IMR-90 (cell line): ENCODE data around the gene TMEM181.
"Not testable (repeated sequence)": the region's sequence is repeated elsewhere in the genome, so short reads cannot be mapped to it uniquely, and the experiment has no call there.

Experiments used
- CEBPB ChIP-seq: IDR thresholded peaks from 2 replicates; pipeline ENCODE4 v1.6.1; 2012; ENCODE audit warnings: low read depth, low read length, improper control_type of control experiment
- ELK1 ChIP-seq: fragments of 150-350 bp; IDR thresholded peaks from 2 replicates; pipeline ENCODE4 v1.6.1; 2016; ENCODE audit warnings: low read depth, mild to moderate bottlenecking, low read length, moderate library complexity, borderline replicate concordance
- MAFK ChIP-seq: IDR thresholded peaks from 2 replicates; pipeline ENCODE4 v1.6.1; 2012; ENCODE audit warnings: low read depth, low read length, improper control_type of control experiment
- MAZ ChIP-seq: IDR thresholded peaks from 2 replicates; pipeline ENCODE4 v1.6.1; 2012; ENCODE audit warnings: low read depth, mild to moderate bottlenecking, low read length, improper control_type of control experiment, moderate library complexity, borderline replicate concordance
- POLR2A ChIP-seq: IDR thresholded peaks from 2 replicates; pipeline ENCODE4 v1.6.1; 2012; ENCODE audit warnings: mild to moderate bottlenecking, low read depth, low read length
- RAD21 ChIP-seq: IDR thresholded peaks from 2 replicates; pipeline ENCODE4 v1.6.1; 2012; ENCODE audit warnings: low read length, improper control_type of control experiment
- RCOR1 ChIP-seq: IDR thresholded peaks from 2 replicates; pipeline ENCODE4 v1.6.1; 2012; ENCODE audit warnings: mild to moderate bottlenecking, low read length, improper control_type of control experiment; ENCODE audit not compliant: insufficient replicate concordance
- TF ChIP-seq, protein P1 (sequence below): conservative IDR thresholded peaks from 2 replicates; pipeline ENCODE4 v1.5.1; 2012; ENCODE audit warnings: mild to moderate bottlenecking, low read depth, low read length, improper control_type of control experiment

- not testable (repeated sequence) for TF ChIP-seq RAD21, POLR2A, CEBPB, MAFK, MAZ, RCOR1, ELK1
- TF ChIP-seq, protein P1, sequence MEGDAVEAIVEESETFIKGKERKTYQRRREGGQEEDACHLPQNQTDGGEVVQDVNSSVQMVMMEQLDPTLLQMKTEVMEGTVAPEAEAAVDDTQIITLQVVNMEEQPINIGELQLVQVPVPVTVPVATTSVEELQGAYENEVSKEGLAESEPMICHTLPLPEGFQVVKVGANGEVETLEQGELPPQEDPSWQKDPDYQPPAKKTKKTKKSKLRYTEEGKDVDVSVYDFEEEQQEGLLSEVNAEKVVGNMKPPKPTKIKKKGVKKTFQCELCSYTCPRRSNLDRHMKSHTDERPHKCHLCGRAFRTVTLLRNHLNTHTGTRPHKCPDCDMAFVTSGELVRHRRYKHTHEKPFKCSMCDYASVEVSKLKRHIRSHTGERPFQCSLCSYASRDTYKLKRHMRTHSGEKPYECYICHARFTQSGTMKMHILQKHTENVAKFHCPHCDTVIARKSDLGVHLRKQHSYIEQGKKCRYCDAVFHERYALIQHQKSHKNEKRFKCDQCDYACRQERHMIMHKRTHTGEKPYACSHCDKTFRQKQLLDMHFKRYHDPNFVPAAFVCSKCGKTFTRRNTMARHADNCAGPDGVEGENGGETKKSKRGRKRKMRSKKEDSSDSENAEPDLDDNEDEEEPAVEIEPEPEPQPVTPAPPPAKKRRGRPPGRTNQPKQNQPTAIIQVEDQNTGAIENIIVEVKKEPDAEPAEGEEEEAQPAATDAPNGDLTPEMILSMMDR: not testable (repeated sequence)
These were observed 97.1 kb downstream of the TMEM181 start for GRCh38 chr6:158656986-158657385.
